Transverse colon (tissue), 4 donors: ENCODE results near the gene RNASE7. TPM values are rescaled to one million over a fixed set of nuclear protein-coding genes. Genes with fewer than 3 reads are reported as not detected.
A peak's percentile ranks its signal among the peaks of the same experiment; 100 is the strongest.

ENCODE experiments used
- DNase-seq: peaks from one replicate; pipeline ENCODE4 v3.0.0-alpha.2; 2019
- H3K27ac ChIP-seq, 4 donors: fragments of 200-600 bp; sonication (generic); 2 replicates each; pipeline ENCODE4 v1.5.1; 2016 to 2018; ENCODE audit warnings: inconsistent platforms in 4 of 4
- H3K27me3 ChIP-seq: fragments of 200-600 bp; sonication (generic); 2 replicates; pipeline ENCODE4 v1.5.1; 2017; ENCODE audit warnings: inconsistent platforms
- H3K36me3 ChIP-seq, 4 donors: fragments of 200-600 bp; sonication (generic); 2 replicates each; pipeline ENCODE4 v1.5.1; 2017 to 2019; ENCODE audit warnings: inconsistent platforms in 4 of 4
- H3K4me1 ChIP-seq, 4 donors: fragments of 200-600 bp; sonication (generic); 2 replicates each; pipeline ENCODE4 v1.5.1; 2017 to 2020; ENCODE audit warnings: inconsistent platforms in 4 of 4
- H3K4me3 ChIP-seq, 4 donors: fragments of 200-600 bp; sonication (generic); 1 replicate in 1 of 4; 2 replicates in 3 of 4; pipeline versions ENCODE4 v1.5.1 to v1.6.1; 2017 to 2019; ENCODE audit warnings: inconsistent platforms in 4 of 4
- H3K9me3 ChIP-seq, 2 donors: fragments of 200-600 bp; sonication (generic); 2 replicates each; pipeline ENCODE4 v1.5.1; 2017 to 2019; ENCODE audit warnings: inconsistent platforms in 2 of 2
- EP300 ChIP-seq: sonication (generic); formaldehyde crosslinking; IDR thresholded peaks from one replicate; pipeline ENCODE4 v1.6.1; 2017; ENCODE audit warnings: antibody characterized with exemption, low read depth
- POLR2A ChIP-seq: fragments of 450-650 bp; IDR thresholded peaks from one replicate; pipeline ENCODE4 v1.6.1; 2016; ENCODE audit warnings: antibody characterized with exemption, mild to moderate bottlenecking, moderate library complexity
- POLR2AphosphoS5 ChIP-seq, 3 donors: sonication (generic); formaldehyde crosslinking; IDR thresholded peaks; one replicate each; pipeline ENCODE4 v1.6.1; 2016; ENCODE audit warnings: antibody characterized with exemption in 3 of 3
- whole genome bisulfite sequencing, 2 donors: methylation state at CpG; one replicate each; pipeline ENCODE4 v1.1.5; 2018; ENCODE audit warnings: low coverage in 1 of 2; 5-methylcytosine and 5-hydroxymethylcytosine counted together
- in situ Hi-C, 4 donors: fragments of 200-750 bp; cut with MboI; loops; one replicate each; pipeline versions ENCODE4 v1.15.0 to v1.15.1; 2017; ENCODE audit warnings: low sequenced_read_pairs in 3 of 4, low pct_ligation_motif_present in 1 of 4, low pct_unique_long_range_greater_than_20kb in 1 of 4
- intact Hi-C: fragments of 100-400 bp; cut with DNase I; formaldehyde crosslinking; loops from one replicate; pipeline ENCODE4 v1.15.1; 2023; ENCODE audit warnings: low total_unique reads
- total RNA-seq, 4 donors: library from RNA; depleted of rRNA; stranded (reverse); fragments of >200 nt; gene quantifications; one replicate each; pipeline ENCODE4 v1.1.0, GENCODE V29; 2016
- TF ChIP-seq, protein P1 (sequence below), 5 experiments: fragments of 200-600 bp in 3 of 5; fragments of 450-650 bp in 2 of 5; sonication (generic) in 3 of 5; IDR thresholded peaks; 1 replicate in 2 of 5; 2 replicates in 3 of 5; pipeline ENCODE4 v1.5.1; 2016 to 2017; ENCODE audit warnings: antibody characterized with exemption in 5 of 5, inconsistent platforms in 3 of 5, mild to moderate bottlenecking in 2 of 5, moderate library complexity in 1 of 5

Gene RNASE7, protein sequence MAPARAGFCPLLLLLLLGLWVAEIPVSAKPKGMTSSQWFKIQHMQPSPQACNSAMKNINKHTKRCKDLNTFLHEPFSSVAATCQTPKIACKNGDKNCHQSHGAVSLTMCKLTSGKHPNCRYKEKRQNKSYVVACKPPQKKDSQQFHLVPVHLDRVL
- total RNA-seq: under 1 TPM in 1 of 4 donors, not detected in 3; 0.48 TPM

DNA sequence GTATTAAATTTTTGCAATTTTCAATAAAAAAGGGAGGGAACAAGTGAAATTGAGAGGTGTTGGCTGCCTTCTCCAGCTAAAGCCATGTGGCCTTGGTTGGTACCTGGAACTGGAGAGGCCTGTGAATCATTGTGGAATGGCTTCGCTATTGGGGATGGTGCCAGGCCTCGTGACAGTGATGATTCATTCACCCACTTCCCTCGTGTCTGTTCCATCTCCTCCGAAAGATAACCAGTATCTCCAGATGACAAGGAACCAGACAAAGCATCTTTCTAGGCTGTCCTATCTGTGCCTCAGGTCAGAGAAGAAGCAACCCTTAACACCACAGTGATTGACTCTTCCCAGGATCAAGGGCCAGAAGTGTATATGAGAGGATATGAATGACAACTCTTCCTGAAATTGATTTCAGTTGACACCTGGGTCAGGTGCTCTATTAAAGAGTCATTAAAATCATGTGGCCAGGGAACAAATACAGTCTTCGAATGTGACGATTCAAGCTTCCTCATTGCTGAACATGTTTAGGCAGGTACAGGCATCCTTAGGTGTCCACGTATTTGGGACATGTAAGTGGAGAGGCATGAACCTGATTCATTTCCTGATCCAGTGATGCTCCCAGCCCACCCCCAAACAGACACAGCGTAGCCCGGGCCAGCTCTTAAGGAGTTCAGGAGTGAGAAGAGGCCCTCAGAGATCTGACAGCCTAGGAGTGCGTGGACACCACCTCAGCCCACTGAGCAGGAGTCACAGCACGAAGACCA lies at the start of gene RNASE7:
Gene RNASE7 (plus strand): TSS at position 687 of the 758 bp plus-strand sequence. CDS start 631 bp downstream, outside the sequence.
- in situ Hi-C loops (no loop called here), intact Hi-C loops (loop anchor here (2.0 kb wide), 1 partner anchor 27 kb away; no protein-coding TSS in a partner anchor)
- TF ChIP-seq EP300 (no peak), POLR2A (no peak), POLR2AphosphoS5 (IDR thresholded peaks at IDR 0.05) (no peak)
- TF ChIP-seq, protein P1, sequence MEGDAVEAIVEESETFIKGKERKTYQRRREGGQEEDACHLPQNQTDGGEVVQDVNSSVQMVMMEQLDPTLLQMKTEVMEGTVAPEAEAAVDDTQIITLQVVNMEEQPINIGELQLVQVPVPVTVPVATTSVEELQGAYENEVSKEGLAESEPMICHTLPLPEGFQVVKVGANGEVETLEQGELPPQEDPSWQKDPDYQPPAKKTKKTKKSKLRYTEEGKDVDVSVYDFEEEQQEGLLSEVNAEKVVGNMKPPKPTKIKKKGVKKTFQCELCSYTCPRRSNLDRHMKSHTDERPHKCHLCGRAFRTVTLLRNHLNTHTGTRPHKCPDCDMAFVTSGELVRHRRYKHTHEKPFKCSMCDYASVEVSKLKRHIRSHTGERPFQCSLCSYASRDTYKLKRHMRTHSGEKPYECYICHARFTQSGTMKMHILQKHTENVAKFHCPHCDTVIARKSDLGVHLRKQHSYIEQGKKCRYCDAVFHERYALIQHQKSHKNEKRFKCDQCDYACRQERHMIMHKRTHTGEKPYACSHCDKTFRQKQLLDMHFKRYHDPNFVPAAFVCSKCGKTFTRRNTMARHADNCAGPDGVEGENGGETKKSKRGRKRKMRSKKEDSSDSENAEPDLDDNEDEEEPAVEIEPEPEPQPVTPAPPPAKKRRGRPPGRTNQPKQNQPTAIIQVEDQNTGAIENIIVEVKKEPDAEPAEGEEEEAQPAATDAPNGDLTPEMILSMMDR (IDR thresholded peaks at IDR 0.05): no peak
- WGBS, 2 donors: 67% methylated on average over 11 of the region's 11 CpGs; no CpG with 5 or more reads in 1 of the 2 donors
- Histone ChIP-seq H3K4me3 (no peak within 1 kb of the TSS), H3K27ac (peak within 1 kb of the TSS in 3 of 4 donors; percentile 49 to 71 (median 63)), H3K4me1 (peaks cover 28 to 43% (median 31%) of the 10 kb centered on the region in 4 donors), H3K9me3 (no peaks in the 10 kb centered on the region), H3K27me3 (no peaks in the 10 kb centered on the region), H3K36me3 (no peaks in the 10 kb centered on the region)
- DNase-seq: no peak

GRCh38 chr14:20996521-20996920 lies 45.6 kb upstream of the RNASE7 start:
- in situ Hi-C loops: loop anchor here in 1 of 4 donors (25.0 kb wide), 1 partner anchor 309 kb away; the partner anchor contains the start of genes ANG and RNASE4
- no peaks in the 10 kb centered on the region for H3K27me3 ChIP-seq
- H3K4me3 ChIP-seq: peak overlapping the region in 1 of 4 donors; percentile 5
- TF ChIP-seq POLR2AphosphoS5 (IDR thresholded peaks at IDR 0.05) (no peak), POLR2A (no peak), EP300 (no peak)
- TF ChIP-seq, protein P1 (IDR thresholded peaks at IDR 0.05): no peak
- DNase-seq: no peak
- no peaks in the 10 kb centered on the region for H3K9me3 ChIP-seq
- peaks cover 0 to 42% (median 25%) of the 10 kb centered on the region in 4 donors for H3K4me1 ChIP-seq
- H3K27ac ChIP-seq: peak overlapping the region; percentile 32 to 73 (median 63)
- H3K36me3 ChIP-seq: peaks cover 0 to 50% (median 22%) of the 10 kb centered on the region in 4 donors
- 45 to 49% methylated on average over 2 to 14 of the region's 14 CpGs for WGBS, 2 donors
- intact Hi-C loops: no loop called here

DNA sequence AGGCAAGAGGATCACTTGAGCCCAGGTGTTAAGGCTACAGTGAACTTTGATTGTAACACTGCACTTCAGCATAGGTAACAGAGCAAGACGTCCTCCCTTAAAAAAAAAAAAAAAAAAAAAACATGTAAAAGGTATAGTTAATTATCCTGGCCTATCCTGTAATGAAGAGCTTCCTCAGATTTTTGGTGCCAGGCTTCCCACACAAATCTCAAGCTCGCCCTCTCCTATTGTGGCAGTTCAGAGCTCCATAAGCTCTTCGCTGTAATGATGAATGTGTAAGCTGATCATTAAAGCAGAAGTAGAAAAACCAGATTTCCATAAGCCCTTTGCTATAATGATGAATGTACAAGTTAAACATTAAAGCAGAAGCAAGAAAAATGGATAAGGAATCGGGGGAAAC lies 45.0 kb upstream of the RNASE7 start:
- TF ChIP-seq POLR2AphosphoS5 (IDR thresholded peaks at IDR 0.05) (no peak), POLR2A (no peak), EP300 (no peak)
- TF ChIP-seq, protein P1 (IDR thresholded peaks at IDR 0.05): no peak
- WGBS, 2 donors: 50 to 60% methylated on average over 3 to 4 of the region's 4 CpGs
- in situ Hi-C loops: loop anchor here in 1 of 4 donors (25.0 kb wide), 1 partner anchor 310 kb away; the partner anchor contains the start of genes ANG and RNASE4
- peaks cover 0 to 44% (median 20%) of the 10 kb centered on the region in 4 donors for H3K36me3 ChIP-seq
- H3K27me3 ChIP-seq: no peaks in the 10 kb centered on the region
- peak overlapping the region in 1 of 4 donors; percentile 5 for H3K4me3 ChIP-seq
- peaks cover 0 to 41% (median 23%) of the 10 kb centered on the region in 4 donors for H3K4me1 ChIP-seq
- no peak for DNase-seq
- intact Hi-C loops: no loop called here
- H3K27ac ChIP-seq: peak overlapping the region; percentile 32 to 73 (median 63)
- H3K9me3 ChIP-seq: no peaks in the 10 kb centered on the region

DNA sequence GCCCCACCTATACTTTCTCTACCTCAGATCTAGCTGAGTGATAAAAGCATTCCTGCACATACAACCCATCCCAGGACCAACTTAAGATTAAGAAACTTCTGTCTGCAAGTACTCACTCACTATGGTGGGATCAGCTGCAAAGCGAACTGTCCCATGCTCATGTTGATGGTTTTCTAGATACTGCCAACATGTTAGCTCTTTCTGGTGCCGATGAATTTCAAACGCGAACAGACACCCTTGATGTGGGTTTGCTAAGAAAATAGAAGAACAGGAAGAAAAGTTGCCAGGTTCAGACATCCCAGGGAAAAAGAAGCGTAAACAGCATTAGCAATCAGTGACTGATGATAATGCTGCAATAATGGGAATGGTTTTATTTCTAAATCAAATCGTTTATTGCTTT lies 44.6 kb upstream of the RNASE7 start:
- no peak for DNase-seq
- in situ Hi-C loops: loop anchor here in 1 of 4 donors (25.0 kb wide), 1 partner anchor 310 kb away; the partner anchor contains the start of genes ANG and RNASE4
- WGBS, 2 donors: 51% methylated on average over 6 of the region's 6 CpGs
- Histone ChIP-seq H3K36me3 (peaks cover 0 to 40% (median 18%) of the 10 kb centered on the region in 4 donors), H3K9me3 (no peaks in the 10 kb centered on the region), H3K27me3 (no peaks in the 10 kb centered on the region), H3K4me3 (peak overlapping the region in 1 of 4 donors; percentile 8), H3K27ac (peak overlapping the region; percentile 32 to 73 (median 63)), H3K4me1 (peaks cover 0 to 45% (median 23%) of the 10 kb centered on the region in 4 donors)
- intact Hi-C loops: no loop called here
- TF ChIP-seq EP300 (no peak), POLR2A (no peak), POLR2AphosphoS5 (IDR thresholded peaks at IDR 0.05) (no peak)
- TF ChIP-seq, protein P1 (IDR thresholded peaks at IDR 0.05): no peak
